Neural progenitor cell (in vitro differentiated cells): ENCODE results near the gene KLHDC2. TPM values are rescaled to one million over a fixed set of nuclear protein-coding genes. Genes with fewer than 3 reads are reported as not detected.
"Not testable (repeated sequence)": the region's sequence is repeated elsewhere in the genome, so short reads cannot be mapped to it uniquely, and the experiment has no call there.

Experiments used
- DNase-seq: peaks from one replicate; pipeline ENCODE4 v3.0.0-alpha.2; 2016; ENCODE audit warnings: low spot score
- H2AFZ ChIP-seq: fragments of 200-600 bp; sonication (generic); replicated peaks from 2 replicates; pipeline ENCODE4 v1.6.1; 2016; ENCODE audit warnings: antibody characterized with exemption
- H3F3A ChIP-seq: fragments of 200-600 bp; sonication (generic); 2 replicates; pipeline ENCODE4 v1.6.1; 2016; ENCODE audit warnings: antibody characterized with exemption, low read depth
- H3K27ac ChIP-seq: fragments of 200-600 bp; sonication (generic); 2 replicates; pipeline ENCODE4 v1.5.1; 2016; ENCODE audit warnings: mild to moderate bottlenecking
- H3K27me3 ChIP-seq: fragments of 200-600 bp; sonication (generic); 2 replicates; pipeline ENCODE4 v1.6.1; 2016; ENCODE audit warnings: mild to moderate bottlenecking, moderate library complexity
- H3K36me3 ChIP-seq: fragments of 200-600 bp; sonication (generic); 2 replicates; pipeline ENCODE4 v1.5.1; 2016
- H3K4me1 ChIP-seq: fragments of 200-600 bp; sonication (generic); 2 replicates; pipeline ENCODE4 v1.6.1; 2016; ENCODE audit warnings: mixed run types
- H3K4me2 ChIP-seq: fragments of 200-600 bp; sonication (generic); 2 replicates; pipeline ENCODE4 v1.6.1; 2016
- H3K4me3 ChIP-seq: fragments of 200-600 bp; sonication (generic); 2 replicates; pipeline ENCODE4 v1.5.1; 2016
- H3K79me2 ChIP-seq: fragments of 200-600 bp; sonication (generic); 2 replicates; pipeline ENCODE4 v1.6.1; 2016; ENCODE audit warnings: low read depth
- H3K9ac ChIP-seq: fragments of 200-600 bp; sonication (generic); 2 replicates; pipeline ENCODE4 v1.6.1; 2016
- H3K9me3 ChIP-seq: fragments of 200-600 bp; sonication (generic); 2 replicates; pipeline ENCODE4 v1.5.1; 2016; ENCODE audit warnings: low read depth
- H4K20me1 ChIP-seq: fragments of 200-600 bp; sonication (generic); 2 replicates; pipeline ENCODE4 v1.6.1; 2016; ENCODE audit warnings: low read depth
- H3K27ac Mint-ChIP-seq: 3 replicates; pipeline ENCODE4 v1.8.0; 2021; ENCODE audit warnings: mixed read lengths
- H3K27me3 Mint-ChIP-seq: 2 replicates; pipeline ENCODE4 v1.8.0; 2022; ENCODE audit warnings: low read depth, mild to moderate bottlenecking, inconsistent platforms, moderate library complexity, mixed read lengths; ENCODE audit not compliant: insufficient read depth
- H3K36me3 Mint-ChIP-seq: 3 replicates; pipeline ENCODE4 v1.8.0; 2021; ENCODE audit warnings: mixed read lengths
- H3K4me1 Mint-ChIP-seq: 3 replicates; pipeline ENCODE4 v1.8.0; 2021; ENCODE audit warnings: mixed read lengths
- H3K4me3 Mint-ChIP-seq: 3 replicates; pipeline ENCODE4 v1.8.0; 2021; ENCODE audit warnings: mild to moderate bottlenecking, moderate library complexity, mixed read lengths
- H3K9me3 Mint-ChIP-seq: 3 replicates; pipeline ENCODE4 v1.8.0; 2020; ENCODE audit warnings: mixed read lengths
- EZH2 ChIP-seq: fragments of 200-600 bp; sonication (generic); IDR thresholded peaks from 2 replicates; pipeline ENCODE4 v1.6.1; 2017; ENCODE audit warnings: antibody characterized with exemption, mild to moderate bottlenecking, moderate library complexity
- EZH2phosphoT487 ChIP-seq: fragments of 200-600 bp; sonication (generic); IDR thresholded peaks from 2 replicates; pipeline ENCODE4 v1.6.1; 2017; ENCODE audit warnings: antibody characterized with exemption
- total RNA-seq: library from RNA; depleted of rRNA; stranded (reverse); fragments of >200 nt; gene quantifications from 2 replicates; pipeline ENCODE4 v1.2.3, GENCODE V29; 2015; ENCODE audit warnings: low replicate concordance
- TF ChIP-seq, protein P1 (sequence below): fragments of 200-600 bp; sonication (generic); IDR thresholded peaks from 2 replicates; pipeline ENCODE4 v1.5.1; 2017; ENCODE audit warnings: antibody characterized with exemption, mild to moderate bottlenecking

Gene KLHDC2
- 68.2 and 73.9 TPM in 2 replicates for total RNA-seq

- Mint-ChIP-seq H3K36me3 (peaks cover 3% of the 10 kb centered on the region), H3K4me1 (peaks cover 30% of the 10 kb centered on the region), H3K27ac (peak within 1 kb of the TSS; percentile 97), H3K27me3 (peaks cover 4% of the 10 kb centered on the region), H3K9me3 (no peaks in the 10 kb centered on the region), H3K4me3 (peak within 1 kb of the TSS; percentile 98)
- TF ChIP-seq, protein P1, sequence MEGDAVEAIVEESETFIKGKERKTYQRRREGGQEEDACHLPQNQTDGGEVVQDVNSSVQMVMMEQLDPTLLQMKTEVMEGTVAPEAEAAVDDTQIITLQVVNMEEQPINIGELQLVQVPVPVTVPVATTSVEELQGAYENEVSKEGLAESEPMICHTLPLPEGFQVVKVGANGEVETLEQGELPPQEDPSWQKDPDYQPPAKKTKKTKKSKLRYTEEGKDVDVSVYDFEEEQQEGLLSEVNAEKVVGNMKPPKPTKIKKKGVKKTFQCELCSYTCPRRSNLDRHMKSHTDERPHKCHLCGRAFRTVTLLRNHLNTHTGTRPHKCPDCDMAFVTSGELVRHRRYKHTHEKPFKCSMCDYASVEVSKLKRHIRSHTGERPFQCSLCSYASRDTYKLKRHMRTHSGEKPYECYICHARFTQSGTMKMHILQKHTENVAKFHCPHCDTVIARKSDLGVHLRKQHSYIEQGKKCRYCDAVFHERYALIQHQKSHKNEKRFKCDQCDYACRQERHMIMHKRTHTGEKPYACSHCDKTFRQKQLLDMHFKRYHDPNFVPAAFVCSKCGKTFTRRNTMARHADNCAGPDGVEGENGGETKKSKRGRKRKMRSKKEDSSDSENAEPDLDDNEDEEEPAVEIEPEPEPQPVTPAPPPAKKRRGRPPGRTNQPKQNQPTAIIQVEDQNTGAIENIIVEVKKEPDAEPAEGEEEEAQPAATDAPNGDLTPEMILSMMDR: peak; percentile 56
- no peak for TF ChIP-seq EZH2phosphoT487
- peak; percentile 25 for TF ChIP-seq EZH2
- Histone ChIP-seq H3K36me3 (no peaks in the 10 kb centered on the region), H3F3A (peaks cover 17% of the 10 kb centered on the region), H3K27ac (peak within 1 kb of the TSS; percentile 77), H3K79me2 (peaks cover 37% of the 10 kb centered on the region), H3K9ac (peak within 1 kb of the TSS; percentile 89), H3K4me2 (peak within 1 kb of the TSS; percentile 91), H3K4me3 (peak within 1 kb of the TSS; percentile 78), H3K27me3 (no peaks in the 10 kb centered on the region), H3K4me1 (peaks cover 20% of the 10 kb centered on the region), H2AFZ (peak within 1 kb of the TSS; percentile 85), H4K20me1 (peaks cover 19% of the 10 kb centered on the region), H3K9me3 (no peaks in the 10 kb centered on the region)
- peak; percentile 95 for DNase-seq
Measured at GRCh38 chr14:49767571-49768300, at the start of gene KLHDC2. TSS of gene KLHDC2 (plus strand) at chr14:49768153. CDS start at chr14:49768469, 316 bp downstream.

GRCh38 chr14:49720744-49721143 is 47.2 kb upstream of the KLHDC2 start:
- Histone ChIP-seq H3K9ac (no peak overlapping the region), H3F3A (no peaks in the 10 kb centered on the region), H3K4me1 (no peaks in the 10 kb centered on the region), H4K20me1 (no peaks in the 10 kb centered on the region), H3K4me2 (no peak overlapping the region), H3K27me3 (no peaks in the 10 kb centered on the region), H2AFZ (no peak overlapping the region), H3K4me3 (no peak overlapping the region), H3K27ac (no peak overlapping the region), H3K79me2 (no peaks in the 10 kb centered on the region), H3K9me3 (no peaks in the 10 kb centered on the region), H3K36me3 (no peaks in the 10 kb centered on the region)
- Mint-ChIP-seq H3K27me3 (no peaks in the 10 kb centered on the region), H3K4me3 (no peak overlapping the region), H3K27ac (no peak overlapping the region), H3K9me3 (peaks cover 2% of the 10 kb centered on the region), H3K36me3 (no peaks in the 10 kb centered on the region), H3K4me1 (no peaks in the 10 kb centered on the region)
- no peak for DNase-seq
- TF ChIP-seq EZH2 (no peak), EZH2phosphoT487 (no peak)
- TF ChIP-seq, protein P1: no peak

DNA sequence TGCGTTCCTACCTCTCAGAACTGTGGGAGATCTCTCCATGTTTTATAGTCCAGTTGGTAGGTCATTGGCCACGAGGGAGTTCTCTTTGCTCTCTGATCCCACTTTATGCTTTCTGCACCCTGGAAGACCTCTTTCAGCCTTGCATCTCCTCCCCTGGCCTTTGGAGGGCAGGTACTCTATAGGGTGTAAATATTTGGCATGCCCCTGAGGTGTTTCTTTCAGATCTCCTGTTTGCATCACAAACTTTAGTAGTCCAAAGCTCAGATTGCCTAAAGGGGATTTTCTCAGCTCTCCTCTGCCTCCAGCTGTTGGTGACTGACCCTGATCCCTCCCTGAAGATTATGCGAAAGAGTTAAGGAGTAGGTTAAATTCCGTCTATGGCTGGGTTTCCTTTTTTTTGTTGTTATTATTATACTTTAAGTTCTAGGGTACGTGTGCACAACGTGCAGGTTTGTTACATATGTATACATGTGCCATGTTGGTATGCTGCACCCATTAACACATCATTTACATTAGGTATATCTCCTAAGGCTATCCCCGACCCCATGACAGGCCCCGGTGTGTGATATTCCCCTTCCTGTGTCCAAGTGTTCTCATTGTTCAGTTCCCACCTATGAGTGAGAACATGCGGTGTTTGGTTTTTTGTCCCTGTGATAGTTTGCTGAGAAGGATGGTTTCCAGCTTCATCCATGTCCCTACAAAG is 46.1 kb upstream of the KLHDC2 start:
- H3K4me1 Mint-ChIP-seq, H3K27ac ChIP-seq, DNase-seq, H3K4me3 ChIP-seq, H3K4me3 Mint-ChIP-seq, H3K4me2 ChIP-seq, H4K20me1 ChIP-seq, H3K79me2 ChIP-seq, H3F3A ChIP-seq, H3K4me1 ChIP-seq, H3K9me3 ChIP-seq, H3K9me3 Mint-ChIP-seq, H3K27ac Mint-ChIP-seq, H3K27me3 ChIP-seq, H3K36me3 Mint-ChIP-seq, H3K36me3 ChIP-seq, H3K27me3 Mint-ChIP-seq, H3K9ac ChIP-seq: not testable (repeated sequence)
- peak overlapping the region; percentile 12 for H2AFZ ChIP-seq

DNA sequence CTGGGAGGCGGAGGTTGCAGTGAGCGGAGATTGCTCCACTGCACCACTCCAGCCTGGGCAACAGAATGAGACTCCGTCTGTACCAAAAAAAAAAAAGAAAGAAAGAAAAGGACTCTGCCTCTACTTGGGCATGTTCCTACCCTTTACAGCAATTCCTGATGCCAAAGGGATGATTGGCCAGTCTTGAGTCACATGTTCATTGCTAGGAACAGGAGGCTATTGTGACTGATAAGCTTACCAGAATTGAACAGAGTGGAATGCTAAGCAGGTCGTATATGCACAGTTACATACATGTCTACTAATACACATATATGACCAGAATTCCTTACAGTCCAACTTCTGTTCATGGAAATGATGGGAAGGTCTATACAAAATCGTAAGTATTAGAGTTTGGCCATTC is 40.8 kb upstream of the KLHDC2 start:
- no peak for DNase-seq
- Histone ChIP-seq H2AFZ (peak overlapping the region; percentile 9), H3F3A (no peaks in the 10 kb centered on the region), H3K27ac (no peak overlapping the region), H3K4me1 (no peaks in the 10 kb centered on the region), H3K9me3 (no peaks in the 10 kb centered on the region), H3K4me2 (no peak overlapping the region), H3K9ac (no peak overlapping the region), H3K27me3 (no peaks in the 10 kb centered on the region), H3K4me3 (no peak overlapping the region), H3K79me2 (no peaks in the 10 kb centered on the region), H4K20me1 (no peaks in the 10 kb centered on the region), H3K36me3 (no peaks in the 10 kb centered on the region)
- no peak overlapping the region for H3K4me3 Mint-ChIP-seq
- H3K9me3 Mint-ChIP-seq: no peaks in the 10 kb centered on the region
- H3K36me3 Mint-ChIP-seq: no peaks in the 10 kb centered on the region
- no peak overlapping the region for H3K27ac Mint-ChIP-seq
- TF ChIP-seq, protein P1: no peak
- TF ChIP-seq EZH2 (no peak), EZH2phosphoT487 (no peak)
- peaks cover 2% of the 10 kb centered on the region for H3K27me3 Mint-ChIP-seq
- H3K4me1 Mint-ChIP-seq: no peaks in the 10 kb centered on the region
